GM21526 (cell line): ENCODE measurements around the gene ZNF234.
"Not testable (repeated sequence)": the region's sequence is repeated elsewhere in the genome, so short reads cannot be mapped to it uniquely, and the experiment has no call there.

Experiments
- ATAC-seq: cut with Tn5 transposase; IDR thresholded peaks from one replicate; pipeline ENCODE4 v1.9.1; 2021; ENCODE audit warnings: moderate library complexity; ENCODE audit not compliant: unreplicated experiment, low FRiP score

Gene ZNF234

GRCh38 chr19:44176590-44176989 is 35.2 kb downstream of the ZNF234 start:
- no peak for ATAC-seq

- no peak for ATAC-seq
Measured at GRCh38 chr19:44180968-44181367, 39.6 kb downstream of the ZNF234 start.

DNA sequence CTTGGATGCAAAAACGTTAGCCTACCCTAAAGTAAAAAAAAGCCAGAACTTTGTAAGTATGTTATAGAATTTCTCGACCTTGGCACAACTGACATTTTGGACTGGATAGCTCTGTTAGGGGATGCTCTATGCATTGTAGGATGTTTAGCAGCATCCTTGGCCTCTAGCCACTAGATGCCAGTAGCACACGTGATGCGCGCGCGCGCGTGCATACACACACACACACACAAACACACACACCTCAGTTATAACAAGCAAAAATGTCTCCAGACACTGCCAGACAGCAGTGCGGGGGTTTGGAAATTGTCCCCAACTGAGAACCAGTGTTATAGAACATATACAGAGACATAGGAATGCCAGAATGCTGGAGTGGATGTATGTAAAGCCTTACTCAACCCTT is 40.8 kb downstream of the ZNF234 start:
- ATAC-seq: no peak

DNA sequence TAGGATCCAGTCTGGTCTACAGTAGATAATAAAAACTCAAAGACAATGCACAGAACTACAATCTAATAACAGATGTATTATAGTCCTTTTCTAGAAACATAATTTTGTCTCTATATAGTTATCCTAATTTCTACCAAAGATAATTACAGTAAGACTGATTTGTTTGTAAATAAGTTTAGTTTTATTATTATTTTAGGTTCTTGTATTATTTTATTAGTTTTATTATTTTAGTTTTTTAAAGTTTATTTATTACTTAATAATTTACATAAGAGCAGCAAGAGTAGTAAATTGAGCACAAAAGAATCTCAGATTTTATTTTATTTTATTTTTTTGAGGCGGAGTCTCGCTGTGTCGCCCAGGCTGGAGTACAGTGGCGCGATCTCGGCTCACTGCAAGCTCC is 48.7 kb downstream of the ZNF234 start:
- no peak for ATAC-seq

DNA sequence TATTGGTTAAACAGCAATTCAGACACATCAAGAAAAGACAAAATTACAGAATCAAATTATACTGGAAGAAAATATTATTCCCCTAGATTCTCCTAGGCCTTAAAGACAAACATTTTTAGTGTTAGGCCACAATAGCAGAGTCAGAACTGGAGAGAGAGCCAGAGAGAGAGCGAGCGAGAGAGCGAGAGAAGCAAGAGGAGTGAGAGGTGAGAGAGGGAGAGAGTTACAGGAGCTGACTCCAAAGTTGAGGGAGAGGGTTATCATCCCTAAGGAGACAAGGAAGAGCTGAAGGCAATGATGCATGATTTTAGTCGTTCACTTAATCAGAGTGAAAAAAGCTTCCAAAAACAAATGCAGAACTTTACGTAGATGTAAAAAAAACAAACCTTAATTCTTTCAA is 50.8 kb downstream of the ZNF234 start:
- ATAC-seq: no peak

- ATAC-seq: no peak
Measured at GRCh38 chr19:44196772-44197171, 55.4 kb downstream of the ZNF234 start.

- ATAC-seq: no peak
Measured at GRCh38 chr19:44202470-44202869, 61.1 kb downstream of the ZNF234 start.

- no peak for ATAC-seq
Measured at GRCh38 chr19:44202974-44203373, 61.6 kb downstream of the ZNF234 start.

DNA sequence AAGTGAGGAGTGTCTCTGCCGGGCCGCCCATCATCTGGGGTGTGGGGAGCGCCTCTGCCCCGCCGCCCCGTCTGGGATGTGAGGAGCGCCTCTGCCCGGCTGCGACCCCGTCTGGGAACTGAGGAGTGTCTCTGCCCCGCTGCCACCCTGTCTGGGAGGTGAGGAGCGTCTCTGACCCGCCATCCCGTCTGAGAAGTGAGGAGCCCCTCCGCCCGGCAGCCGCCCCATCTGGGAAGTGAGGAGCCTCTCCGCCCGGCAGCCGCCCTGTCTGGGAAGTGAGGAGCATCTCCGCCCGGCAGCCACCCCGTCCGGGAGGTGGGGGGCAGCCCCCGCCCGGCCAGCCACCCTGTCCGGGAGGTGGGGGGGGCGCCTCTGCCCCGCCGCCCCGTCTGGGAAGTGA is 62.5 kb downstream of the ZNF234 start:
- not testable (repeated sequence) for ATAC-seq

GRCh38 chr19:44204772-44205171 is 63.4 kb downstream of the ZNF234 start:
- ATAC-seq: no peak

DNA sequence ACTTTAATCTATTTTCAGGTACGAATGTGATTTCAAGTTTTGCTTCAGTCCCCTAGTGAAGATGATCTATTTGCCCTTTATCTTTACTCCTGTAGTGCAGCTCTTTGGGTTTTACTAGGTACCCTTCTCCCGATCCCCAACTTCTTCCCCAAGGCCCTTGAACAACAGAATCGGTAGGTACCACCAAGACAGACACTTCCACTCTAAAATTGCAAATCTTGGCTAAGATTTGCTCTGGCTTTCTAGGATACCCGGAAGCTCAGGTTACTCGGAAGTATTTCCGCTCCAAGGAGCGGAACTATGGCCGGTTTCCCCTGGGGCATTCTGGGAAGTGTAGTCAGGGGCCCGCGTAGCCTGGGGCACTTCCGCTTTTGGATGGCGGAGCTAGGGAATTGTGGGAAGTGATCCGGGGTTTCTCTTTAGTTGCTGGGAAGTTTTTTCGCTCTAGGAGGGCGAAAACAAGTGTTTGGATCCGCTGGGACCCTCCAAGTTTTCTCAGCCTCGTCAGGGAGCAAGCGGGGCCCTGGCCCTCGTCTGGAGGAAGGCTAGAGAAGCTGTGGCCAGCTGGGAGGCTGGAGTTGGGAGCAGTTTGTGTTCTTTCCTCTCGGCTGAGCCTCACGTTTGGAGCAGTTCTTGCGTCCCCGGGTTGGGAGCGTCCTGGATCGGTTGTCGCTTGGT is 65.9 kb downstream of the ZNF234 start:
- peak; percentile 89 for ATAC-seq
